Heart left ventricle (tissue), 16 donors: Measurements from ENCODE around the gene TMEM214. TPM values are rescaled to one million over a fixed set of nuclear protein-coding genes. Genes with fewer than 3 reads are reported as not detected.

Experiments used
- ATAC-seq, 4 donors: fragments of 200-7000 bp; cut with Tn5 transposase; one replicate each; pipeline ENCODE4 v1.9.1; 2020 to 2022; ENCODE audit warnings: moderate library complexity in 4 of 4, mild to moderate bottlenecking in 3 of 4, moderate number of reproducible peaks in 1 of 4
- DNase-seq, 5 donors: peaks; one replicate each; pipeline ENCODE4 v3.0.0-alpha.2; 2020
- H3K27ac ChIP-seq, 12 donors: fragments of 200-600 bp; sonication (generic) in 4 of 12; one replicate each; pipeline versions ENCODE4 v1.5.0 to v1.8.0; 2016 to 2022; ENCODE audit warnings: mild to moderate bottlenecking in 2 of 12
- H3K27me3 ChIP-seq, 9 donors: fragments of 200-600 bp; sonication (generic) in 2 of 9; one replicate each; pipeline versions ENCODE4 v1.5.1 to v1.8.0; 2016 to 2022; ENCODE audit warnings: mild to moderate bottlenecking in 3 of 9
- H3K36me3 ChIP-seq, 9 donors: fragments of 200-600 bp; sonication (generic) in 2 of 9; one replicate each; pipeline versions ENCODE4 v1.5.0 to v1.8.0; 2018 to 2022; ENCODE audit warnings: mild to moderate bottlenecking in 2 of 9
- H3K4me1 ChIP-seq, 12 donors: fragments of 200-600 bp; sonication (generic) in 4 of 12; one replicate each; pipeline versions ENCODE4 v1.5.0 to v1.8.0; 2016 to 2022; ENCODE audit warnings: mild to moderate bottlenecking in 3 of 12
- H3K4me3 ChIP-seq, 12 donors: fragments of 200-600 bp; sonication (generic) in 4 of 12; one replicate each; pipeline versions ENCODE4 v1.5.0 to v1.8.0; 2017 to 2022; ENCODE audit warnings: mild to moderate bottlenecking in 9 of 12, moderate library complexity in 4 of 12
- H3K9me3 ChIP-seq, 12 donors: fragments of 200-600 bp; sonication (generic) in 4 of 12; one replicate each; pipeline versions ENCODE4 v1.5.0 to v1.8.0; 2016 to 2022; ENCODE audit warnings: mild to moderate bottlenecking in 1 of 12
- CTCF ChIP-seq, 12 donors: fragments of 200-600 bp; sonication (generic) in 4 of 12; IDR thresholded peaks; one replicate each; pipeline versions ENCODE4 v1.5.0 to v1.8.0; 2018 to 2022; ENCODE audit warnings: antibody characterized with exemption in 12 of 12, mild to moderate bottlenecking in 5 of 12
- POLR2A ChIP-seq, 2 donors: fragments of 450-650 bp; IDR thresholded peaks; one replicate each; pipeline ENCODE4 v1.6.1; 2017; ENCODE audit warnings: antibody characterized with exemption in 2 of 2, mild to moderate bottlenecking in 2 of 2, moderate library complexity in 2 of 2
- WGBS, 4 donors: extraction: QIAGEN DNeasy Blood & Tissue Kit in 2 of 4; methylation state at CpG; one replicate each; pipeline versions ENCODE4 v1.1.5 to v1.1.7; 2013 to 2018; 5-methylcytosine and 5-hydroxymethylcytosine counted together
- intact Hi-C, 10 donors: fragments of 100-400 bp; cut with DNase I; formaldehyde crosslinking; loops; one replicate each; pipeline versions ENCODE4 v1.11.1 to v1.14.2; 2022
- polyA plus RNA-seq, 2 donors: library from polyadenylated mRNA; stranded (reverse); fragments of 200-250 nt; gene quantifications; one replicate each; pipeline ENCODE4 v1.2.3, GENCODE V29; 2013
- total RNA-seq, 9 donors: library from RNA; depleted of rRNA in 2 of 9; stranded (reverse); fragments of >200 nt in 2 of 9; fragmentation: NEBNext Ultra II Directional in 3 of 9; extraction: Animal tissue kit (Norgen Biotek cat#: 25700) in 3 of 9; gene quantifications; one replicate each; pipeline versions ENCODE4 v1.1.0 to v1.2.4, GENCODE V29; 2016 to 2023
- donor health status: ischemic (EF 13 %, LVEDD 7.1; RV severe dilation, severe dysfunction).
- donor health status: healthy with polysubstance abuse.
- donor health status: DM: no; HTN: yes; CAD: no.
- donor health status: DM: no; HTN: no; CAD: no.
- donor health status: ischemic (EF 25% LVEDD 6.9; RV normal size, moderate dysfunction).
- donor health status: ischemic (EF 25% LVEDD 5.7; RV mildly dilated, moderate dysfunction).
- donor health status: healthy.
- donor health status: DM: yes; HTN: yes; CAD: no.
- donor health status: ischemic (EF 35%, LVEDD 5.7; RV mildly dilated, moderate dysfunction).
- donor health status: nonischemic (EF 11% LVEDD 7.7; RV severe dilation, severe dysfunction).
- donor health status: DM: yes; HTN: yes; CAD: no.
- donor health status: PGD.
- donor health status: ischemic (EF 29% LVEDD 5.4; RV normal size, mild dysfunction).
- donor health status: nonischemic (EF 23%, LVEDD 6.1; RV moderate dilation, normal function).

TMEM214 gene
- total and polyA plus RNA-seq, 11 donors = 18.3 to 58.0 (median 31.6) TPM

- no peak for TF ChIP-seq POLR2A (IDR thresholded peaks at IDR 0.05)
- no peak for TF ChIP-seq CTCF (IDR thresholded peaks at IDR 0.05)
- Histone ChIP-seq H3K4me3 (no peak overlapping the region), H3K27ac (no peak overlapping the region), H3K4me1 (peaks cover 0 to 5% (median under 1%) of the 10 kb centered on the region in 12 donors), H3K27me3 (no peaks in the 10 kb centered on the region), H3K9me3 (no peaks in the 10 kb centered on the region), H3K36me3 (peaks cover 0 to 64% (median 42%) of the 10 kb centered on the region in 9 donors)
- no peak for DNase-seq
- no peak for ATAC-seq
- intact Hi-C loops = no loop called here
- 90 to 94% (median 92%) methylated on average over 21 to 24 of the region's 24 CpGs for WGBS, 4 donors
Observed at GRCh38 chr2:27025861-27026851, 6.6 kb upstream of the TMEM214 start.

- peaks cover 0 to 5% (median 0%) of the 10 kb centered on the region in 12 donors for H3K4me1 ChIP-seq
- no peak overlapping the region for H3K27ac ChIP-seq
- intact Hi-C loops = no loop called here
- no peaks in the 10 kb centered on the region for H3K27me3 ChIP-seq
- TF ChIP-seq CTCF (IDR thresholded peaks at IDR 0.05) (no peak), POLR2A (IDR thresholded peaks at IDR 0.05) (no peak)
- WGBS, 4 donors = 91 to 97% (median 93%) methylated on average over 7 to 10 of the region's 10 CpGs
- ATAC-seq (no peak), DNase-seq (no peak)
- no peak overlapping the region for H3K4me3 ChIP-seq
- H3K9me3 ChIP-seq = no peaks in the 10 kb centered on the region
- peaks cover 0 to 61% (median 40%) of the 10 kb centered on the region in 9 donors for H3K36me3 ChIP-seq
Observed at GRCh38 chr2:27027211-27027651, 5.5 kb upstream of the TMEM214 start.

- ATAC-seq (no peak), DNase-seq (no peak)
- Histone ChIP-seq H3K9me3 (no peaks in the 10 kb centered on the region), H3K27me3 (no peaks in the 10 kb centered on the region), H3K4me1 (peaks cover 0 to 17% (median 7%) of the 10 kb centered on the region in 12 donors), H3K36me3 (peaks cover 0 to 43% (median 24%) of the 10 kb centered on the region in 9 donors), H3K27ac (no peak overlapping the region), H3K4me3 (no peak overlapping the region)
- 80 to 93% (median 89%) methylated on average over 2 of the region's 2 CpGs for WGBS, 4 donors
- intact Hi-C loops = no loop called here
- no peak for TF ChIP-seq POLR2A (IDR thresholded peaks at IDR 0.05)
- TF ChIP-seq CTCF (IDR thresholded peaks at IDR 0.05) = no peak
Observed at GRCh38 chr2:27029051-27029450, 3.7 kb upstream of the TMEM214 start.

- Histone ChIP-seq H3K36me3 (peaks cover 0 to 52% (median 35%) of the 10 kb centered on the region in 9 donors), H3K9me3 (no peaks in the 10 kb centered on the region), H3K27ac (peak overlapping the region; percentile 59 to 92 (median 85)), H3K27me3 (no peaks in the 10 kb centered on the region), H3K4me3 (peak overlapping the region; percentile 76 to 99 (median 94)), H3K4me1 (peaks cover 0 to 29% (median 17%) of the 10 kb centered on the region in 12 donors)
- ATAC-seq = peak in 2 of 4 donors; percentile 1 to 11
- TF ChIP-seq POLR2A (IDR thresholded peaks at IDR 0.05) (no peak), CTCF (IDR thresholded peaks at IDR 0.05) (no peak)
- intact Hi-C loops = loop anchor here in 9 of 10 donors (1.0 to 10.0 kb wide), 6 partner anchors 17 to 179 kb away; partner anchors contain the start of genes KHK (in 5 of the 9), ATRAID (in 1 of the 9), OST4 (in 1 of the 9) and SLC5A6 (in 1 of the 9)
- DNase-seq = no peak
- 8 to 12% (median 8%) methylated on average over 6 to 11 of the region's 11 CpGs for WGBS, 4 donors
Observed at GRCh38 chr2:27033253-27033852, 588 bp downstream of the TMEM214 start.
